Ovary (tissue), 9 donors: Measurements from ENCODE around the gene ADNP2. TPM values are rescaled to one million over a fixed set of nuclear protein-coding genes. Genes with fewer than 3 reads are reported as not detected.
"Not testable (repeated sequence)": the region's sequence is repeated elsewhere in the genome, so short reads cannot be mapped to it uniquely, and the experiment has no call there.

Experiments used
- DNase-seq, 5 donors: peaks; one replicate each; pipeline ENCODE4 v3.0.0-alpha.2; 2019 to 2020
- H3K27ac ChIP-seq, 2 donors: fragments of 200-600 bp; one replicate each; pipeline versions ENCODE4 v1.5.1 to v1.8.0; 2019 to 2022
- H3K27me3 ChIP-seq: fragments of 200-600 bp; one replicate; pipeline ENCODE4 v1.8.0; 2022
- H3K36me3 ChIP-seq: fragments of 200-600 bp; sonication (generic); one replicate; pipeline ENCODE4 v1.5.1; 2019
- H3K4me1 ChIP-seq: one replicate; pipeline ENCODE4 v1.8.1; 2013; ENCODE audit warnings: mild to moderate bottlenecking, moderate library complexity; ENCODE audit not compliant: insufficient read depth
- H3K4me3 ChIP-seq: fragments of 200-600 bp; sonication (generic); one replicate; pipeline ENCODE4 v1.5.1; 2017
- H3K9me3 ChIP-seq, 2 donors: fragments of 200-600 bp in 1 of 2; sonication (generic) in 1 of 2; one replicate each; pipeline versions ENCODE4 v1.5.1 to v1.8.1; 2013 to 2019; ENCODE audit warnings: mild to moderate bottlenecking in 1 of 2, moderate library complexity in 1 of 2
- EP300 ChIP-seq: sonication (generic); formaldehyde crosslinking; IDR thresholded peaks from one replicate; pipeline ENCODE4 v1.6.1; 2017; ENCODE audit warnings: antibody characterized with exemption
- POLR2A ChIP-seq: fragments of 450-650 bp; IDR thresholded peaks from one replicate; pipeline ENCODE4 v1.6.1; 2017; ENCODE audit warnings: antibody characterized with exemption, mild to moderate bottlenecking, moderate library complexity
- WGBS, 3 donors: extraction: QIAGEN DNeasy Blood & Tissue Kit in 1 of 3; methylation state at CpG; one replicate each; pipeline versions ENCODE4 v1.1.5 to v1.1.7; 2013 to 2017; 5-methylcytosine and 5-hydroxymethylcytosine counted together
- intact Hi-C, 4 donors: fragments of 100-400 bp; cut with DNase I; formaldehyde crosslinking; loops; one replicate each; pipeline versions ENCODE4 v1.11.0 to v1.15.1; 2022 to 2023
- polyA plus RNA-seq, 2 donors: library from polyadenylated mRNA; stranded (reverse); fragments of 200-250 nt in 1 of 2; fragments of 350-450 nt in 1 of 2; fragmentation: Illumina TruSeq in 1 of 2; extraction: RNeasy Lipid Tissue Mini Kit (QIAGEN cat#74804) in 1 of 2; gene quantifications; one replicate each; pipeline ENCODE4 v1.2.3, GENCODE V29; 2013 to 2014
- total RNA-seq, 7 donors: library from RNA; depleted of rRNA in 2 of 7; stranded (reverse); fragments of >200 nt in 2 of 7; fragmentation: NEBNext Ultra II Directional in 3 of 7; extraction: Animal tissue kit (Norgen Biotek cat#: 25700) in 3 of 7; gene quantifications; one replicate each; pipeline versions ENCODE4 v1.1.0 to v1.2.4, GENCODE V29; 2016 to 2023
- TF ChIP-seq, protein P1 (sequence below), 3 donors: fragments of 450-650 bp in 2 of 3; fragments of 200-600 bp in 1 of 3; IDR thresholded peaks; one replicate each; pipeline versions ENCODE4 v1.5.1 to v1.8.0; 2016 to 2022; ENCODE audit warnings: antibody characterized with exemption in 3 of 3, mild to moderate bottlenecking in 1 of 3
- donor health status: DM: no; HTN: no; CAD: no; lungs with moderate emphysema.
- donor health status: DM: no; HTN: no; CAD: no.
- donor health status: Bipolar disorder and iron deficiency.
- donor health status: DM: yes; HTN: yes; CAD: no.
- donor health status: DM: no; HTN: no; CAD: no.
- donor health status: DM: yes; HTN: yes; CAD: no.

ADNP2 gene
- total and polyA plus RNA-seq, 9 donors, result 6.7 to 24.6 (median 16.7) TPM

DNA sequence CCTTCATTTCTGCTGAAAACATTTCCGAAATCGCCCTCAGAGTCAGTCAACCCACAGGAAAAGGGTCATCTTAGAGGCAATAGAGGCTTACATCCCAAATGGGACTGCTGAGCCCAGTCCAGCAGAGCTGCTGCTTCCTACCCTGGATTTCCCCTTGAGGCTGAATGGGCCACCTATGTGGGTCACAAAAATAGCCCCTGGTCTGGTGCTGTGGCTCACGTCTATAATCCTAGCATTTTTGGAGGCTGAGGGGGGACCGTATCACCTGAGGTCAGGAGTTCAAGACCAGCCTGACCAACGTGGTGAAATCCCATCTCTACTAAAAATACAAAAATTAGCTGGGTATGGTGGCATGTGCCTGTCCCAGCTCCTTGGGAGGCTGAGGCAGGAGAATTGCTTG lies 49.3 kb downstream of the ADNP2 start:
- TF ChIP-seq POLR2A (no peak), EP300 (no peak)
- TF ChIP-seq, protein P1, sequence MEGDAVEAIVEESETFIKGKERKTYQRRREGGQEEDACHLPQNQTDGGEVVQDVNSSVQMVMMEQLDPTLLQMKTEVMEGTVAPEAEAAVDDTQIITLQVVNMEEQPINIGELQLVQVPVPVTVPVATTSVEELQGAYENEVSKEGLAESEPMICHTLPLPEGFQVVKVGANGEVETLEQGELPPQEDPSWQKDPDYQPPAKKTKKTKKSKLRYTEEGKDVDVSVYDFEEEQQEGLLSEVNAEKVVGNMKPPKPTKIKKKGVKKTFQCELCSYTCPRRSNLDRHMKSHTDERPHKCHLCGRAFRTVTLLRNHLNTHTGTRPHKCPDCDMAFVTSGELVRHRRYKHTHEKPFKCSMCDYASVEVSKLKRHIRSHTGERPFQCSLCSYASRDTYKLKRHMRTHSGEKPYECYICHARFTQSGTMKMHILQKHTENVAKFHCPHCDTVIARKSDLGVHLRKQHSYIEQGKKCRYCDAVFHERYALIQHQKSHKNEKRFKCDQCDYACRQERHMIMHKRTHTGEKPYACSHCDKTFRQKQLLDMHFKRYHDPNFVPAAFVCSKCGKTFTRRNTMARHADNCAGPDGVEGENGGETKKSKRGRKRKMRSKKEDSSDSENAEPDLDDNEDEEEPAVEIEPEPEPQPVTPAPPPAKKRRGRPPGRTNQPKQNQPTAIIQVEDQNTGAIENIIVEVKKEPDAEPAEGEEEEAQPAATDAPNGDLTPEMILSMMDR (IDR thresholded peaks at IDR 0.05), result no peak
- Histone ChIP-seq H3K36me3 (no peaks in the 10 kb centered on the region), H3K4me3 (no peak overlapping the region), H3K27ac (no peak overlapping the region), H3K9me3 (no peaks in the 10 kb centered on the region), H3K4me1 (no peaks in the 10 kb centered on the region), H3K27me3 (no peaks in the 10 kb centered on the region)
- WGBS, 3 donors, result 65 to 82% (median 74%) methylated on average over 5 of the region's 5 CpGs
- DNase-seq, result peak in 1 of 5 donors; percentile 12
- intact Hi-C loops, result no loop called here

DNA sequence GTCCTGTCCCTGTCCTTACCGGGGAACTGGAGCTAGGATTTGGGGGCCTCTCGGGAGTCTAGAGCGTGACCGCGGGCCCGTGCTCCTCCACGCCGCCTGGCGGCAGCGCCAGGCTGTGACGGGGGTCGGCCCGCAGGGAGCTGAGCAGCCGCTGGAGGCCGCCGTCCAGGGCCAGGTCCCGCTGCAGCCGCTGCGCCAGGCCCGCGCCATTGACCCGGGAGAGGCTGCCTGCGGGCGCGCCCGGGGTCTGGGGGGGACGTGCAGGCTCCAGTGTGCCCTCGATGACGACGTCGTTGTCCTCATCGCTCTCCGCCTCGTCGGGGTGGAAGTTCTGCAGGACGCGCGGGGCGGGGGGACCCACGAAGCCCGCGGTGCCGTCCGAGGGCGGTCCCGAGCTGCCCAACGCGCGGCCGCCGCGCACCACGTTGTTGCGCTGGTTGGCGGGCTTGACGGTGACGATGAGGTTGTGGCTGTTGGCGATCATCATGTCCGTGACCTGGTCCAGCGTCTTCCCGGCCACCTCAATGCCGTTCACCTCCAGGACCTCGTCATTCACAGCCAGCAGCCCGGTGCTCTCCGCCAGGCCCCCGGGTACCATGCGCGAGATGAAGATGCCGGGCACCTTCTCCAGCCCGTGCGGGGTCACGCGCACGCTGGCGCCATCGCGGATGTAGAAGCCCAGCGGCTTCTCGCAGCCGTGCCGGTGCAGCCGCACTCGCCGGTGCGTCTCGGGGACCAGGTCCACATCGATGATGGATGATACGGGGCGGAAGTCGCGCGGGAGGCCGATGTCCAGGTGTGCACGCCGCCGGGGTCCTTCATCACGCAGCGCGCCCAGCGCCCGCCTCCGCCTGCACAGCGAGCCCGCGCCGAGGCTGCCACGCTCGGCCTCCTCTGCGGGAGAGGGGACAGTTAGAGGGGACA lies 50.9 kb downstream of the ADNP2 start:
- 46 to 85% (median 78%) methylated on average over 90 to 109 of the region's 109 CpGs for WGBS, 3 donors
- intact Hi-C loops, result no loop called here

DNA sequence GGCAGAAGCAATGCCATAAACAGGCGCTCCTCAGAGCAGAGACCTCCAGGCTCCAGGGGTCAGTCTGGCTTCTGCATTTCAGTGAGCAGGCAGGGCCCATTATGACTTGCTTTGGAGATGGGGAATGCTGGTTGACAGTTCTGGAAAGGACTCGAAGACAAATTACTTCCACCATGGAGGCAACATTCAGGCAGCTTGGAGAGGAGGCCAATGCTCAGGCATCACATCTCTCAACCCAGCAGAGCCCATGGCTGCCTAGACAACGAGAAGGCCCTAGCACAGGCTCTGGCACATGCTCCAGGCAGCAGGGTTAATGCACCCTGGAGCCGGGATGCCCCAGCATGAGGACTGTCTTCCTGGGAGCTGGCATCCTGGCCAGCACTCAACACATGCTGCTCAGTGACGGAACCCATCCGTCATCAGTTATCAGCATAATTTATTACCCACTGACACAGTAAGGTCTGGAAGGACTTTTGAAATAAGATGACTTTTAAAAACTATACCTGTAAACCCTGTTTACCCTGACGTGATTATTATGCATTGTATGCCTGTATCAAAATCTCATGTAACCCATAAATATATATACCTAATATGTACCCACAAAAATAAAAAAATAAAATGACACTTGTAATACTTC lies 52.8 kb downstream of the ADNP2 start:
- Histone ChIP-seq H3K27me3 (no peaks in the 10 kb centered on the region), H3K27ac (no peak overlapping the region), H3K4me3 (no peak overlapping the region), H3K9me3 (no peaks in the 10 kb centered on the region), H3K4me1 (no peaks in the 10 kb centered on the region), H3K36me3 (no peaks in the 10 kb centered on the region)
- DNase-seq, result peak in 2 of 5 donors; percentile 11 to 16
- TF ChIP-seq, protein P1 (IDR thresholded peaks at IDR 0.05), result no peak
- WGBS, 3 donors, result 76 to 81% (median 80%) methylated on average over 7 of the region's 7 CpGs
- intact Hi-C loops, result no loop called here

More for the DNA sequence above, 50.9 kb downstream of the ADNP2 start:
- H3K4me1 ChIP-seq, result no peaks in the 10 kb centered on the region
- no peak overlapping the region for H3K27ac ChIP-seq
- DNase-seq, result peak in 3 of 5 donors; percentile 36 to 70 (median 53)
- no peak for TF ChIP-seq EP300
- TF ChIP-seq, protein P1 (IDR thresholded peaks at IDR 0.05), result peak in 2 of 3 donors; percentile 14 to 46
- H3K9me3 ChIP-seq, result no peaks in the 10 kb centered on the region
- no peaks in the 10 kb centered on the region for H3K27me3 ChIP-seq
- no peaks in the 10 kb centered on the region for H3K36me3 ChIP-seq
- no peak overlapping the region for H3K4me3 ChIP-seq

DNA sequence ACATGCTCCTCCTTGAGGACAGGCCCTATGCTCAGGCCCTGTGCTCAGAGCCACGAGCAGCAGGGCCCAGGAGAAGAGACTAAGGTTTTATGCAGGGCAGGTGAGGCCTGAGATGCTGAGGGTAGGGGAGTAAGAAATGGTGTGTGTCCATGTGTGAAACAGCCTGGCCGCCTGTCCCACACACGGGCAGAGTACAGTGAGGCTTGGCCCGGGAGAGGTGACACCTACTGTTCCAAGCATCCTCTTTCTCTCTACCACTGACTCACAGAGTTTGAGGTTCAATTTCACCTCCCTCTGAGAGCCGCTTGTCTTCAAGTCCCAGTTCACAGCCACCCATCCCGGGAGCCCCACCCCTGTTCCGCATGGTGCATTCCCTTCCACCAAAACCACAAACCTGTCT lies 54.1 kb downstream of the ADNP2 start:
- Histone ChIP-seq H3K27me3 (no peaks in the 10 kb centered on the region), H3K27ac (no peak overlapping the region), H3K4me3 (no peak overlapping the region), H3K9me3 (no peaks in the 10 kb centered on the region), H3K4me1 (no peaks in the 10 kb centered on the region), H3K36me3 (no peaks in the 10 kb centered on the region)
- peak in 1 of 5 donors; percentile 24 for DNase-seq
- TF ChIP-seq EP300, result no peak
- TF ChIP-seq POLR2A, result no peak
- TF ChIP-seq, protein P1 (IDR thresholded peaks at IDR 0.05), result no peak
- intact Hi-C loops, result no loop called here
- WGBS, 3 donors, result 95 to 96% (median 96%) methylated on average over 7 of the region's 7 CpGs

DNA sequence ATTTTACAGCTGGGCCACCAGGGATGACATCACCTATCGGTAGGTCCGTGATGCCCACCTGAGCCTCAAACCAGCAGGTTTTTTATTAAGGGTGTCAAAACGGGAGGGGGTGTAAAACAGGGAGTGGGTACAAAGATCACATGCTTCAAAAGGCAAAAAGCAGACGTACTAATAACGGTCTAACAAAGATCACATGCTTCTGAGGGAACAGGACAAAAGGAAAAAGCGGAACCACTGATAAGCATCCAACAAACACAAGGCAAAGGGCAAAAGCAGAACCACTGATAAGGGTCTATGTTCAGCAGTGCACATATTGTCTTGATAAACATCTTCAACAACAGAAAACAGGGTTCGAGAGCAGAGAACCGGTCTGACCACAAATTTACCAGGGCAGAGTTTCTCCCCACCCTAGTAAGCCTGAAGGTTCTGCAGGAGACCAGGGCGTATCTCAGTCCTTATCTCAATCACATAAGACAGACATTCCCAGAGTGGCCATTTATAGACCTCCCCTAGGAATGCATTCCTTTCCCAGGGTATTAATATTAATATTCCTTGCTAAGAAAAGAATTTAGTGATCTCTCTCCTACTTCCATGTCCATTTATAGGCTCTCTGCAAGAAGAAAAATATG lies 55.8 kb downstream of the ADNP2 start:
- DNase-seq, H3K9me3 ChIP-seq, H3K4me1 ChIP-seq, H3K36me3 ChIP-seq, H3K27me3 ChIP-seq, H3K27ac ChIP-seq, intact Hi-C loops, H3K4me3 ChIP-seq: not testable (repeated sequence)
- 88 to 93% (median 92%) methylated on average over 9 of the region's 9 CpGs for WGBS, 3 donors
